ENCODE results near the gene PSMD13.

Gene PSMD13

DNA sequence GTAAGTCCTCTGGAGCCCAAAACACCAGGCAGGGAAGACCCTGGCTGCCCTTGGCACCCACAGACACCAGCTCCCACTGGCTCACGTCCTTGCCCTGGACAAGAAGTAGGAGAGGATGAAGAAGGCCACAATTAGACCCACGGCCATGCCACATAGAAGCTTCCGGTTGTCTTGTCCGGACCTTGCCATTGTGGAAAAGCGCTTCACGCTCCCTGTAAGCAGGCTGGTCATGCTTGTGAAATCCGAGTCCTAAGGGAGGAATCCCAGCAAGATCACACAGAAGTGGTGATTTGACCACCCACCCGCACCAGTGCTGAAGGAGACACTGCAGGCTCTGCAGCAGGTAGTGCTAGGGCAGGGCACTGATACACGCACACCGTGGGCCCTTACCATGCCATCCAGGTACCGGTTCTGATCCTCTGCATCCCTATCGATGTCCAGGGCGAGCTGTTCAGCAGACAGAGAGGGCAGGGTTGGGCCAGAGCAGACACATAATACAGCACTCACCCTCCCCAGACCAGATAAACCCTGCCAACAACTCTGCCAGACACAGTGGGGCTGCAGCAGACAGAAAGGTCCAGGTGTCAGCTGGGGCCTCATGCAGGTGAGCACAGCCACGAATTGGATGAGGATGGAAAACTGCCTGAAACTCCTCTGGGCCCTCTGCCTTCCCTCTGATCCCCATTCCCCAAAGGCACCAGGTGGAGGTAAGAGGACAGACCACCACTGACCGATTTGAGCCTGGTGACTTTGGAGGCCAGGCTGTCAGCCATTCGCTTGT is 31.4 kb upstream of the PSMD13 start:
- no peak for DNase-seq

DNA sequence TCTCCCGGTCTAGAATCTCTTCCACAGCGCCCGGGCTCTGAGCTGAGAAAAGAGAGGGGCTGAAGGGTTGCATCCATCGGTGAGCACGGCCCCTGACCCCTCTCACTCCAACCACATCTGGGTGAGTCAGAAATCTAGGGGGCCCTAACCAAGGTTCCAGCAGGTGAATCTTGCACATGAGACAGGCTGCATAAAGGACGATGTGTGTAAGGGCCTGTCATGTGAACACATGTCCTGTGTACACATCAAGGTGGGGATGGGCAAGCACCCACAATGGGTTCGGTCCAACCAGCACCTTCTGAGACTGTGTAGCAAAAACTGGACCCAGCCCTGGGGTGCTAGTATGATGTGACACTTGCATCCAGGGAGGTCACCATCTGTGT is 30.8 kb upstream of the PSMD13 start:
- DNase-seq: no peak

DNA sequence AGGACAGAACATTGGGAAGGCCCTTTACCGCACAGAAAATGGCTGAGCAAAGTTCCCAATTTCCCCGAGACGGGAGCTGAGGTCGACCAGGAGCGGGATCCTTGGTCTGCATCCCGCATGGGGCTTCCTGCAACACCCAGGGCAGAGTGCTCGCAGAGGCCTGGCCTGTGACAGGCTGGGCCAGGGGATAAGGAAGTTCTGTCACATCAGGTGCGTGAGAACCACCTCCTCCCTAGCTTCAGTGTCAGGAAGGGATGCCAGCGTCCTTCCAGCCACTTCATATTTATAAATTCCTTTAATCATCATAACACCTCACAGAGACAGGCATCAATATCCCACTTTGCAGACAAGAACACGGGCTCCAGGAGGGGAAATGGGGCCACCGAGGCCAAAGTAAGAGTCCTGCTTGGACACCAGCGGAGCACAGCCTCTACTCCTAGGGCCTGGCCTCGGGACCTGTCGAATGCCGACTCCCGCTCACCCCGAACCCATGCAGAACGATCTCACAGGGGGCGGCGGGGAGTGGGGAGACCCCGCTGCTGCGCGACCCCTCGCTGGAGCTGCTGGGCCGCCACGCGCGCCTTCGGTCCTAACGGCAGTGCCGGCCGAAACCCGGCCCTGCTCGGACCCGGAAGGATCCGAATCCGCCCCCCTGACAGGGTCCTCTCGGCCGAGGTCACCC is 30.1 kb upstream of the PSMD13 start:
- no peak for DNase-seq

DNA sequence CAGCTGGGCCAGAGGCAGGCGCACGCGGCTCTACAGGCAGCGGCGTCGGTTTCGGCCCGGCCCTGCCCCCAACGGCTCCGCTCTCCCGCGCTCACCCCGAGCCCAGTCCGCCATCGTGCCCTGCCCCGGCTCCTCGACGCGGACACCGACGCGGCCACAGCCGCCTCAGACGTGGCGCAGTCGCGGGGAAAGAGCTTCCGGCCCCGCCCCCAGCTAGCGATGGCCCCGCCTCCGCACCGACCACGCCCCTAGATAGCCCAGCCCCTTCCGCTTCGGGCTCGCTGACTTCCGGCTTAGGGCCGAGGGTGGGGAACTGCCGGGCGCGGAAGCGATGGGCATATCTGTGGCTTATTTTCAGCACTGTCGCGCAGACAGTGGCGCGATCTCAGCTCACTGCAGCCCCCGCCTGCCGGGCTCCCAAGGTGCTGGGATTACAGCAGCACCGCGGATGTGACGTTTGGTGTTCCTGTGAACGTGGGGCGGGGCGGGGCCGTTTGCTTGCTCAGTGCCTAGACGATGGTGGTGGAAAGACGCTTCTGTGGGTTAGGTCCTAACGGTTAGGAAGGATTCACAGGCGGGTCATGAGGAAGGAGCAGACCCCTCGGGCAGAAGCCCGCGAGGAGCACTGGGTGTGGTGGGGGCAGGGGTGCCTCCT is 29.4 kb upstream of the PSMD13 start, which contains the start of the genes BET1L and RIC8A:
TSS of gene BET1L (minus strand) at position 192 of the 655 bp plus-strand sequence. CDS start at position 114, 78 bp downstream.
TSS of gene RIC8A (plus strand) at position 501 of the 655 bp plus-strand sequence. CDS start 1,147 bp downstream, outside the sequence.
- peak; percentile 96 for DNase-seq

DNA sequence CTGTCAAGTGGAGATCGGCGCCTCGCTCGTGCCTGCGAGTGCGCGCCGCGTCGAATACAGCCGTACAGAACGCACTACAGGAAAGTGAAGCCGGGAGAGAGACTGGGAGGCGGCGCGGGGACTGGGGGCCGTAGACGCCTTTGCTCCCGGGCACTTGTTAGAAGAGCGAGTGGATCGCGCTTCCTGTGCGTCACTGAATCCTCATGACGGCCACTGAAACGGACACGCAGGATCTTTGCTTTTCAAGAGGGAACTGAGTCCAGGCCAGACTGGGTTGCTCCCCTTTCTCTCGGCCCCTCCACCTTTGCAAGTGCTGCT is 29.0 kb upstream of the PSMD13 start:
- DNase-seq: peak; percentile 67

DNA sequence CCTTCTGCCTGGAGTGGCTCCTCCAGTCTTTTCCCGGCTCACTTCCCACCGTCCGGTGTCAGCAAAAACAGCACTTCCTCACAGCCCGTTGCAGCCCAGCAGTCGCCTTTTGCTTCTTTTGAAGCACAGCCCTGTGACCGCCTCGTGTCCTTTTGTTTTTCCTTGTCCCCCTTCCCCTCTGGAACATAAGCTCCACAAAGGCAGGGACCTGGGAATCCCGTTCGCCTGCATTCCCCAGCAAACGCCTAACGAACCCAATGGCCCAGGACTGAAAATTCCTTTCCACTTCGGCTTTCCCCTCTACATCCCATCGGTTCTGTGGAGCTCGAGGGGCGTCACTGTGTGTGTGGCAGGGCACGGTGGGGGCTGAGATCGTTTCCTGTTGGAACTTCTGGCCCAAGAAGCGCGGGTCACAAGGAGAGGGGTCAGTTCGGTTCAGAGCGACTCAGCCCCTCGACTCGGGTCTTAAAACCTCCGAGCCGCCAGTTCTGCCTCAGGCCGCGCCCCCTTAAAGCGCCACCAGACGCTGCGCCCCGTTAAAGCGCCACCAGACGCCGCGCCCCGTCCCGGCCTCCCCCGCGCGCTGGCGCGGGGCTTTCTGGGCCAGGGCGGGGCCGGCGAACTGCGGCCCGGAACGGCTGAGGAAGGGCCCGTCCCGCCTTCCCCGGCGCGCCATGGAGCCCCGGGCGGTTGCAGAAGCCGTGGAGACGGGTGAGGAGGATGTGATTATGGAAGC is 28.4 kb upstream of the PSMD13 start:
- DNase-seq: peak; percentile 63

DNA sequence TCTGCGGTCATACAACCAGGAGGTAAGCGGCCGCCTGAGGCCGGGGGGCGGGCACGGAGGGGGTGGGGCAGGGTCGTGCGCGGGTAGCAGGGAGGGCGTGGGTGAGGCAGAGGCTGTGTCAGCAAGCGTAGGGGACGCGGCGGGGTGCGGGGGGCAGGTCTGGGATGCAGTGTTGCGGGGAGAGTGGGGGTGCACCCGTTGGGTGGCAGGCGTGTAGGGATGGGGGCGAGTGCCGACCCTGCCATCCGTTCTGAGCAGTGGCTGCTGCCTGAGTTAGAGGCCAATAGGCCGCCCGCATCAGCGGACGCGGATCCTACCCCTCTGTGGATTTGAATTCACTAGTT is 27.9 kb upstream of the PSMD13 start:
- DNase-seq: no peak

DNA sequence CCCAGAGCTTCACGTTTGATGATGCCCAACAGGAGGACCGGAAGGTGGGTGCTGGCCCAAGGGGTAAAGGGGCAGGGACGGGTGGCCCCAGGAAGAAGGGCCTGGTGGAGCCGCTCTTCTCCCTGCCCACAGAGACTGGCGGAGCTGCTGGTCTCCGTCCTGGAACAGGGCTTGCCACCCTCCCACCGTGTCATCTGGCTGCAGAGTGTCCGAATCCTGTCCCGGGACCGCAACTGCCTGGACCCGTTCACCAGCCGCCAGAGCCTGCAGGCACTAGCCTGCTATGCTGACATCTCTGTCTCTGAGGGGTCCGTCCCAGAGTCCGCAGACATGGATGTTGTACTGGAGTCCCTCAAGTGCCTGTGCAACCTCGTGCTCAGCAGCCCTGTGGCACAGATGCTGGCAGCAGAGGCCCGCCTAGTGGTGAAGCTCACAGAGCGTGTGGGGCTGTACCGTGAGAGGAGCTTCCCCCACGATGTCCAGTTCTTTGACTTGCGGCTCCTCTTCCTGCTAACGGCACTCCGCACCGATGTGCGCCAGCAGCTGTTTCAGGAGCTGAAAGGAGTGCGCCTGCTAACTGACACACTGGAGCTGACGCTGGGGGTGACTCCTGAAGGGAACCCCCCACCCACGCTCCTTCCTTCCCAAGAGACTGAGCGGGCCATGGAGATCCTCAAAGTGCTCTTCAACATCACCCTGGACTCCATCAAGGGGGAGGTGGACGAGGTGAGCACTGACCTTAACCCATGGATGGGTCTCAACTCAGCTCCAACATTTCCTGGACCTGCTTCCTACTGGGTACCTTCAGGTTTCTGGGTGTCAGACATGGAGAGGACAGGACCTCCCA is 27.3 kb upstream of the PSMD13 start:
- DNase-seq: no peak

DNA sequence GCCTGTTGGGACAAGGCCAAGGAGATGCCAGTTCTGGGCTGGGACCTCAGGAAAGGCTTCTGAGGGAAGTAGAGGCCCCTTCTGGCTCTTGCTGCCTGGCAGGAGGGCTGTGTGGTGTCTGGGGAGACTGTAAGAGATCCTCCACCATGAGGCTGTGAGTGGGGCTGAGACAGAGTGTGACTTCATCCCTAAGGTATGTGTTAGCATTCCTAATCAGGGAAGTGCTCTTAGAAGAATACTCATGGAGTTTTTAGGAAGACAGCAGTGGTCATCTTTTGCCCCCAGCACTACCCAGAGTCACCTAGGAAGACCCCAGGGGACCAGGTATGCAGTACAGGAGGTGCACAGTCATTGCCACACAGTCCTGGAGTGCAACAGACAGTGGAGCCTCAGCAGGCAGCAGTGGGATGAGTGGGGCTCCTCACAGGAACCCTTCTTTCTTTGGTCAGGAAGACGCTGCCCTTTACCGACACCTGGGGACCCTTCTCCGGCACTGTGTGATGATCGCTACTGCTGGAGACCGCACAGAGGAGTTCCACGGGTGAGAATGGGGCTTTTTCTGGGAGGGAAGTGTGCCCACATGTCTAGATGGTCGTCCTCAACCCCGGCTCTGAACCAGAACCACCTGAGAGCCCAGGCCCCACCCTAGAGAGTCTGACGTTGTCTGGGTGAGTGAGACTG is 26.5 kb upstream of the PSMD13 start:
- no peak for DNase-seq

DNA sequence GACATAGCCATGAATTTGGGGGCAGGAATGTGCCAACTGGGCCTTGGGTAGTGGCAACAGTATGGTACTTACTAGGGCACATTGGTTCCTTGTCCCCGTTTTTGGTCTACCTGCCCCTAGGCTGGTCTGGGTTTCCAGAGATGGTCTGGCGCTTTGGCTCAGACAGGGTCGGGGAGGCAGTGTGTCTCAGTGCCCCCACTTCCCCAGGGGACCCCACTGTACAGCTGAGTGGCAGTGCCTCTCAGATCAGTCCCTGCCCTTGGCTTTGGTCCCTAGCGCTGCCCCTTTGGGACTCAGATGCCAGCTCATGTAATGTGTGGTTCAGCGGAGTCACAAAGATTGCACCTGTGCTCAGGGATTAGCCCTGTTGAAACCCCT is 26.0 kb upstream of the PSMD13 start:
- DNase-seq: no peak

DNA sequence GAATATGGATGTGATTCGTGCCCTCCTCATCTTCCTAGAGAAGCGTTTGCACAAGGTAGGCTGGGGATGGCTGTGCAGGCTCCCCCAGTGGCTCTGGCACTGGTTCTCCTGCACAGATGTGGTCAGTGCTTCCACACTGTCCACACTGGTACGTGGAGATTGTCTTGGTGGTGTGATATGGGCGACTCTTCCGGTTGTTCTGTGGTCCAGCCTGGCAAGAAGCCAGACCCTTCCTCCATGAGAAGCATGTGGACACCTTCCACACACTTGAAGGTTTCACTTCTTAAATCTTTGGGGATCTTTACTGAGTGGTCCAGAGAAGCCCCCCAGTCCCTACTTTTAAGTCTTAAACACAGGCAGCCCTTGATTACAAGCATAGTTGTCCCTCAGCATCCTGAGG is 25.5 kb upstream of the PSMD13 start:
- DNase-seq: no peak

DNA sequence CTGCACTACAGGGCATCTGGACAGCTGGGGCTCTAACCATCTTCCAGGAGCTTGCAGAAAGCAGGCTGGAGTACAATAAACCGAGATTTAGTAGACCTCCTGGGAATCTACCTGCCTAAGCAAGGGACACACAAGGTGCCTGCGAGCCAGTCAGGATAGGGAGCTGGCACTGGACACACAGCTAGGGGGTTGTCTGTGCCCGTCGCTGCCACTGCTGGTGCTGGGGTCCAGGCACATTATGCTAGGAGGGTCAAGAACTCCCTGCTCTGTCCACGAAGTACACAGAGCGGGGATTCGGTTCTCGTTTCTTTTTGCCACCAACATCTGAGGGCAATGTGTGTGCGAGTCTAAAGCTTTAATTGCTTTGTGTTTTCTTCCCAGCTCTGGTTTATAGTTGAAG is 25.0 kb upstream of the PSMD13 start:
- no peak for DNase-seq

DNA sequence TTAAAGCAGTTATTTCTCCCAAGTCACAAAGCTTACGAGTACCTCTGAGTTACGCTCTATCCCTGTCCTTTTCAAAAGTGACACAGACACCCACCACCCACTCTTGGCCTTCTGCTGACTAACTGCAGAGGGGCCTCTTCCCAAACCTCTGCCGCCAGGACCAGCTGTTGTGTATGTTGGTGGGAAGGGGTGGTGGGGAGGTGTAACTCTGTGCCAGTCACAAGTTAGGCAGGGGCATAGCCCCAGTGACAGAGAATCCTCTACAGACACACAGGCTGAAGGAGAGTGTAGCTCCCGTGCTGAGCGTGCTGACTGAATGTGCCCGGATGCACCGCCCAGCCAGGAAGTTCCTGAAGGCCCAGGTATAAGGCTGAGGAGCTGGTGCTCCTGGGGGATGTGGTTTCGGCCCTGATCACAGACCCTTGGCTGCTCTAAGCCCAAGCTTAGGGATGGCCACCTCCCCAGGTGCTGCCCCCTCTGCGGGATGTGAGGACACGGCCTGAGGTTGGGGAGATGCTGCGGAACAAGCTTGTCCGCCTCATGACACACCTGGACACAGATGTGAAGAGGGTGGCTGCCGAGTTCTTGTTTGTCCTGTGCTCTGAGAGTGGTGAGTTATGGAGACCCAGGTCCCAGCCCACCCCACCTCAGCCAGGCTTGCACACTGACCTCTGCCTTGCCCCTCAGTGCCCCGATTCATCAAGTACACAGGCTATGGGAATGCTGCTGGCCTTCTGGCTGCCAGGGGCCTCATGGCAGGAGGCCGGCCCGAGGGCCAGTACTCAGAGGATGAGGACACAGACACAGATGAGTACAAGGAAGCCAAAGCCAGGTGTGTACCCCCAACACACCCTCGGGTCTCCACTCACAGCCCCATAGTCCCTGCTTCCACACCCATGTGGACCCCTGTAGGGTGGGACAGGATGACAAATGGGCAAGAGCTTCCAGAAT is 24.4 kb upstream of the PSMD13 start:
- no peak for DNase-seq

DNA sequence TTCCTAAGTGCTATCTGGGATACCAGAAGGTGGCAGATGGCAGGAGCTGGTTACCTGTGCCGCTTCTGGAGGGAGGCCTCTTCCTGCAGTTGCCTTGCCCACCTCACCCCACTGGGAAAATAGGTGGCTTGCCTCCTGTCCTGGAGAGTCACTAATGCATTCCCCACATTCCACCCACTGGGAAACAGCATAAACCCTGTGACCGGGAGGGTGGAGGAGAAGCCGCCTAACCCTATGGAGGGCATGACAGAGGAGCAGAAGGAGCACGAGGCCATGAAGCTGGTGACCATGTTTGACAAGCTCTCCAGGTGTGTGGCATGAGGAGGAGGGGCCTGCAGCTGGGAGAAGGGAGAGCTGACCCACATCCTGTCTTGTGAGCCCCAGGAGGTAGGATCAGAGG is 23.7 kb upstream of the PSMD13 start:
- no peak for DNase-seq

DNA sequence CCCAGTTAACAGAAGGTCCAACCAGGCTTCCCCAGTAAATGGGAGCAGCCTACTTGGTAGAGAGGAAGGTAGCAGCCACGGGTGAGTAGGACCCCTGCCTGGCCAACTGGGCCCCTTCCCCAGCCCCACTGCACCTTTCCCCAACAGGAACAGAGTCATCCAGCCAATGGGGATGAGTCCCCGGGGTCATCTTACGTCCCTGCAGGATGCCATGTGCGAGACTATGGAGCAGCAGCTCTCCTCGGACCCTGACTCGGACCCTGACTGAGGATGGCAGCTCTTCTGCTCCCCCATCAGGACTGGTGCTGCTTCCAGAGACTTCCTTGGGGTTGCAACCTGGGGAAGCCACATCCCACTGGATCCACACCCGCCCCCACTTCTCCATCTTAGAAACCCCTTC is 22.7 kb upstream of the PSMD13 start:
- no peak for DNase-seq

DNA sequence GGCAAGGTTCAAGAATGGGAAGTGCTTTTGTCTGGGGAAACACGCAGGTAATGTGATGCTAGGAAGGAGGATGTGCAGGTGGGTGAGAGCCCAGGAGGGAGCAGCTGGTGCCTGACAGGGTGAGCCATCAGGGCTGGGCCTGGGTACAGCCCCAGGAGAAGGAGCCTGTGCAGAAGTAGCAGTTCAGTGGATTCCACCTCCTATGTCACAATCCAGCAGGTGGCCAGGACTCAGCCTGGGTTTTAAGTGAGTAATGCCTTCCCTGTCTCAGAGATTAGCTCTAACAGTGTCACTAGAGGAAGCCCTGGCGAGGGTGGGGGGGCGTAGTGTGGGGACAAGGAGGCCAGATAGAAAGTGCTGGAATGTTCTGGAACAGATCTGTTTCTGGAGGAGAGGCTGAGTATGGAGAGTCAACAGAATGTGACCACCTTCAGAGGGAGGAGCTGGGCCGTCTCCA is 21.2 kb upstream of the PSMD13 start:
- DNase-seq: no peak

DNA sequence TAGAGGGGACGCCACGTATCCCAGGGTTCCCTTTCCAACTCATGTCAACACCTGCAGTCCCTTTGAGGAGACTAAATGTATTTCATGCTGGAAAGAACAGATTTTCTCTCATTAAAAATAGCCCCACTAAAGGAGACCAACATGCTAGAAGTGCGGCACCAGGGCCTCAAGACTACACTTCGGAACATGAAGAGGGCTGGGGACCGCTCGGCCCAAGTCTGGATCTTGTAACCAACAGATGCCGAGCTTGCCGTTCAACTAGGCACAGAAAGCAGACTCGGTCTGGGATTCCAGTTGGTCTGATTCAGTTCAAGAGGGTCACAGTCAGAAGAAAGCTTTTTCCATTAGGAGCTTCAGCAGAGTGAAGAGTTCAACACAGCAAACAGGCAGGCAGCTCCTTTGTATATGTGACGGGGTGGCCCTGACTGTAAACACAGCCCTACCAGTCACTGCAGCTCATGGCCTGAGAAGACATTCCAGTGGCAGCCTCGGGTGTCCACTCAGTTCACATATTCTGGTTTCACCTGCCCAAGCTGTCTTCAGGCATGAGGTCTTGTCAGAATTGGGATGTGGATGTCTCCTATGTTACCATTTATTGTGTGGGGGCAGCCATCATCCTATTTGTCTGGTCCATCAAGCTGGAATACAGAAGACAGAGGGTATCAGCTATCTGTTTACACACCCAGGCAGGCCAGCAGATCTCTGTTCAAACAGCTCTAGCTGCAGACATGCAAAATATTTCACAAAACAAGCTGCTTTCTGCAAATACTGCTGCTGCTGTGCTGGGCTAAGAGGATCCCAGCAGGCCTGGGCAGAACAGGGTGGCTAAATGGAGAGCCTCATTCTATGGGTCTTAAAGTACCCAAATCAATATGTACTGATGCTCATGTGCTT is 20.4 kb upstream of the PSMD13 start:
- DNase-seq: no peak

DNA sequence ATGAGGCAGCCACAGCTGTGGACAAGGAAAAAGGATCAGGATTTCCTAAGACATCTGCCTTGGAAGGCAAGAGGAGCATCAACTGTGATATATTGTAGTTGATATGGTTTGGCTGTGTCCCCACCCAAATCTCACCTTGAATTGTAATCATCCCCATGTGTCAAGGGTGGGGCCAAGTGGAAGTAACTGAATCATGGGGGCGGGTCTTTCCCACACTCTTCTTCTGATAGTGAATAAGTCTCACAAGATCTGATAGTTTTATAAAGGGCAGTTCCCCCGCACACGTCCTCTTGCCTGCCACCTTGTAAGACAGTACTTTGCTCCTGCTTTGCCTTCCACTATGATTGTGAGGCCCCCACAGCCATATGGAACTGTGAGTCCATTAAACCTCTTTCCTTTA is 19.1 kb upstream of the PSMD13 start:
- no peak for DNase-seq

DNA sequence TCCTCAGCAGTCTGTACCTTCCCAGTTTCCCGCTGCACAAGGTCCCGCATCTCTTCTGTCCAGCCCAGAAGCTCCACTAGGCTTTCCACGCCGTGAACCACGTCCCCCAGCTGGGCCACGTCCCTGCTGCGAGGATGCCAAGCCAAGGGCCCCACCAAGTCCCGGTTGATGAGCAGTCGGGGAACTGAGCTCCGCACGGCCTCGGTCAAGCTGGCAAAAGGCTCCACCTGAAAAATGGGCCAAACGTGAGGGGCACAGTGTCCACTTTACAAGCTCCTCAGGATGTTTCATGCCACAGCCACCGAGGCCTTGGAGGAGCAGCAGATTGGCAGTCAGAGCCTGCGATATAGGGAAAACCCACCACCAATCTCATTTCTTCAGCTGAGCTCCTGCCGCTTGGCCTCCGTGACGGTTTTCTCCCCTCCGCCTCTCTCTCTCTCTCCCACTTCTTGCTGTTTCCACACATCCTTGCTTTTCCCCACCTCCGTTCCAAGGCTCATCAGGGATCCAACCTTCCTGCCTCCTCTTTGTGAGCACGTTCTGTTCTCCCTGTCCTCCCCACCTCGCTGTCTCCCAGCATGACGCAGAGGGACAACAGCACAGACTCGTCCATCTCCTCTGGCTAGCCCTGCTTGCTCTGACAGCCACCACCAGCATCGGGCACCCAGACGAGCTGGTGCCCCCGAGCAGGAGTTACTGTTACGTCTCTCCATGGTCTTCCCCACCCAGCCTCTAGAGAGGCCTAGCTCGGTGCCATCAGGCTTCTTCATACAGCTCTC is 17.8 kb upstream of the PSMD13 start:
- DNase-seq: no peak
